ENCODE data around the gene ABCA4. TPM values are rescaled to one million over a fixed set of nuclear protein-coding genes. Genes with fewer than 3 reads are reported as not detected.
"Not testable (repeated sequence)": the region's sequence is repeated elsewhere in the genome, so short reads cannot be mapped to it uniquely, and the experiment has no call there.

ABCA4 gene
- total RNA-seq, 2 experiments from 2014 or later: 0.14 to 0.18 TPM

DNA sequence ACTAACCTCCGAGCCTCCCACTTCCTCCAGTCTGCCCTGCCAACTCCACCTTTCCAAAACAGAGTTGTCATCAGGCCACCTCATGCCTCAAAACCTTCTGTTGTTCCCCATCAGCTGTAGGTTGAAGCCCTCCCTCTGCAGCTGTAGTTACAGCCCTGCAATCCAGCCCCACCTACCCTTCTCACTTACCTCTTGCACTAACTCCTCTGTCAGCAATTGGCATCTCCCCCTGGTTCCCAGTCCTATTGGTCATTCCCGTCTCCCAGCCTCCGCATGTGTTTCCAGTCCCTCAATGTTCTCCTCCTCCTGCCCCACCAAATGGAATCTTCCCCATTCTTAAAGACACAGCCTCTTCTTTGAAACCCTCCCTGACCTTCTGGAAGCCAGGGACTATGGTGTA is 111.6 kb downstream of the ABCA4 start:
- no peaks in the 10 kb centered on the region for H3K4me1 Mint-ChIP-seq
- POLR2A ChIA-PET: no interaction called here
- DNase-seq (no peak), ATAC-seq (no peak)
- CTCF ChIA-PET: interaction anchor here (0.7 kb wide), 2 partner anchors 12 to 939 kb away, joined by 3 to 4 read pairs; no protein-coding TSS in a partner anchor
- H3K27ac Mint-ChIP-seq: no peak overlapping the region
- no peaks in the 10 kb centered on the region for H3K9me3 Mint-ChIP-seq (ENCODE audit: low read depth)
- H3K36me3 Mint-ChIP-seq (ENCODE audit: low read depth): no peaks in the 10 kb centered on the region
- intact Hi-C loops (cut with DNase I, micrococcal nuclease): no loop called here
- H3K27me3 Mint-ChIP-seq: peaks cover 14% of the 10 kb centered on the region
- H3K4me3 Mint-ChIP-seq: no peak overlapping the region

DNA sequence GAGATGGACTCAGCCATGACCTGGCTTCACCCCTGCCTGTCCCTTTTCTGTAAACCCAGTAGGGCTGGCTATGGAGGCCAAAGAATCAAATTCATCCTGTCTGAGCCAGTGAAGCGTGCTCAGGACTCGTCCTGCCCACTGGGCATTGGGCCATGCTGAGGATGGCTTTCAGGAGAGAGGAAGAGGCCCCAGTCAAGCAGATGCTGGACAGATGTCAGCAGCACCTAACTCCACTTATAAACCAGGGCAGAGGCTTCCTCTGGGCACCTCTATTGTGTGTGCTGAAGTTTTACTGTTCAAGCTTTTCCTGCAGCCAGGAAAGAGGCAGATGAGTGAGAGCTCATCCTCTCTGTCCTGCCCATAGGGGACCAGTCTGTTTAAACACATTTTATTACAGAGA is 114.3 kb downstream of the ABCA4 start:
- DNase-seq (no peak), ATAC-seq (no peak)
- Mint-ChIP-seq H3K4me1 (no peaks in the 10 kb centered on the region), H3K4me3 (no peak overlapping the region), H3K27ac (no peak overlapping the region), H3K27me3 (peaks cover 8% of the 10 kb centered on the region), H3K36me3 (ENCODE audit: low read depth) (no peaks in the 10 kb centered on the region), H3K9me3 (ENCODE audit: low read depth) (no peaks in the 10 kb centered on the region)
- ChIA-PET CTCF (interaction anchor here (0.7 to 0.8 kb wide), 2 partner anchors 33 to 377 kb away, joined by 3 read pairs; no protein-coding TSS in a partner anchor), POLR2A (no interaction called here)
- intact Hi-C loops (cut with DNase I, micrococcal nuclease): no loop called here

DNA sequence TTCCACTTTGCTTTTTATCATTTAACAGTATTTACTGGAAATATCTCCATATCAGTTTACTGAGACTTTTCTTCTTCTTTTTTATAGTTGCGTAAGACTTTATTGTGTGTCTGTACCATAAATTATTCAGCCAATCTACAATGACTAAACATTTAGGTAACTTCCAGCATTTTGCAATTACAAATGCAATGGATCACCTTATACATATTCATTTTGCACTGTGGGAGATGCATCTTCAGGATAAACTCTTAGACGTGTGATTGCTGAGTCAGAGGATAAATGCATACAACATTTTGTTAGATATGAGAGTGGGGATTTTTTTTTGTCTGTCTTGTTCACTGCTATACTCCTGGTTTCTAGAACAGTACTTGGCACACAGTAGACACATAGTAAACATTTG is 116.0 kb downstream of the ABCA4 start:
- no peak overlapping the region for H3K4me3 Mint-ChIP-seq
- POLR2A ChIA-PET: no interaction called here
- no peaks in the 10 kb centered on the region for H3K4me1 Mint-ChIP-seq
- no peaks in the 10 kb centered on the region for H3K36me3 Mint-ChIP-seq (ENCODE audit: low read depth)
- H3K27ac Mint-ChIP-seq: no peak overlapping the region
- no peak for DNase-seq
- ATAC-seq: no peak
- no peaks in the 10 kb centered on the region for H3K9me3 Mint-ChIP-seq (ENCODE audit: low read depth)
- CTCF ChIA-PET: no interaction called here
- intact Hi-C loops (cut with DNase I, micrococcal nuclease): no loop called here
- peaks cover 8% of the 10 kb centered on the region for H3K27me3 Mint-ChIP-seq

DNA sequence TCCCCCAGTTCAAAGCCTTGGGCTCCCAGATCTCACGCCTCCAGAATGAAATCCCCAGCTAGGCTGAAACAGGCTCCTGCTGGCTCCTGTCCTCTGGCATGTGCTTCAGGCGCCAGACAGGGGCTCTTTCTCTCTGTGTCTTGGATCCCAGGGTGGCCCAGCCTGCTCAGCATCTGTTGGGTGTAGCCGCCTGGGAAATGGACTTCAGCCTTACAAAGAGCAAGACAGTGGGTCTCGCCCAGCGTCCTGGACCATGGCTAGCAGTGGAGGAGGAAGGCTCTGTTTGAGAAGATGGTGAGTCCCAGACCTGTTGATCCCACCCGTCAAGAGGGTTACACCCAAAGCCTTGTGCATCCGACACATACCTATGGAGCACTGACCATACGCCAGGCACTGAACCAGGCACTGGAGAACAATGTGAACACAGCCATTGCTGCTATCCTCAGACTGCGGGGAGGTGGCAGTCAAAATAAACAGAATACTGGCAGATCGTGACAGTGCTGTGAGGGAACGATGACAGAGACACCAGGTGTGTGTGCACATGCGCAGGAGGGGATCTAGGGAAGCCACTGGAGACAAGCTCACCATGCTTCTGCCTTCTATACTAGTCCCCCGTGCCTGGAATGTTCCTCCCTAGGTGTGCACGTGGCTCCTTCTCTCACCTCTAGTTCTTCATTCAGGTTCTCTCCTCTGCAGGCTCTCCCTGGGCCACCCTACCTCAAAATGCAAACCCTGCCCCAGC is 118.7 kb downstream of the ABCA4 start:
- Mint-ChIP-seq H3K27me3 (peaks cover 8% of the 10 kb centered on the region), H3K27ac (no peak overlapping the region), H3K36me3 (ENCODE audit: low read depth) (no peaks in the 10 kb centered on the region), H3K4me3 (no peak overlapping the region), H3K9me3 (ENCODE audit: low read depth) (no peaks in the 10 kb centered on the region), H3K4me1 (no peaks in the 10 kb centered on the region)
- ChIA-PET POLR2A (no interaction called here), CTCF (no interaction called here)
- DNase-seq: no peak
- no peak for ATAC-seq
- intact Hi-C loops (cut with DNase I, micrococcal nuclease): no loop called here

DNA sequence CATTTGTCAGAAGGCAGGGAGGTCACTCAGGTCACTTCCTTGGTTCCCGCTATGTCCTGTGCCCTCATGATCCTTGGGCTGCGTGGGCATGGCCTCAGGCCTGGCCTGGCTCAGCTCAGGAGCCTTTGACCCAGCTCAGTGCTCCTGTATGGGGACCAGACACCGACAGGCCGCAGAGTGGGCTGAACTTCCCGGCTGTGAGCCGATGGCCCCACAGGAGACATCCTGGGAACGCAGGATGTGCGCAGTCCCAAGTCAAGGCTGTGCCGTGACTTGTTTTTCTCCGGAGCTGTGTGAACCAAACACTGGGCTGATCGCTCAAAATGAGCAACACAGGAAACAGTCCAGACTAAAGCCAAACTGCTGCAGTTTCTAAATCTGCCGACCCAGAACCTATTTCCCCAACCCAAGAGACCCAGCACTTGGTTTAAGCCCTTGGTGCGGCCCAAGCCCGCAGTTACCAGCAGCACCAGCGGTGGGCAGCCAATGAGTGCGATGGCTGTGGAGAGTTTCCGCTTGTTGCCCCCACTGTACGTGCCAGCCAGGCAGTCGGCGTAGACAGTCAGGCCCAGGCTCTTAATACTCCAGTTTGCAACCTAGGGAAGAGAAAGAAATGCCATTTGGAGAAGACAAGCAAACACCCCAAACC is 119.4 kb downstream of the ABCA4 start:
- intact Hi-C loops (cut with DNase I, micrococcal nuclease): no loop called here
- no peak for DNase-seq
- Mint-ChIP-seq H3K27me3 (peaks cover 8% of the 10 kb centered on the region), H3K9me3 (ENCODE audit: low read depth) (no peaks in the 10 kb centered on the region), H3K4me3 (no peak overlapping the region), H3K4me1 (no peaks in the 10 kb centered on the region), H3K27ac (no peak overlapping the region), H3K36me3 (ENCODE audit: low read depth) (no peaks in the 10 kb centered on the region)
- CTCF ChIA-PET: no interaction called here
- POLR2A ChIA-PET: no interaction called here
- no peak for ATAC-seq

DNA sequence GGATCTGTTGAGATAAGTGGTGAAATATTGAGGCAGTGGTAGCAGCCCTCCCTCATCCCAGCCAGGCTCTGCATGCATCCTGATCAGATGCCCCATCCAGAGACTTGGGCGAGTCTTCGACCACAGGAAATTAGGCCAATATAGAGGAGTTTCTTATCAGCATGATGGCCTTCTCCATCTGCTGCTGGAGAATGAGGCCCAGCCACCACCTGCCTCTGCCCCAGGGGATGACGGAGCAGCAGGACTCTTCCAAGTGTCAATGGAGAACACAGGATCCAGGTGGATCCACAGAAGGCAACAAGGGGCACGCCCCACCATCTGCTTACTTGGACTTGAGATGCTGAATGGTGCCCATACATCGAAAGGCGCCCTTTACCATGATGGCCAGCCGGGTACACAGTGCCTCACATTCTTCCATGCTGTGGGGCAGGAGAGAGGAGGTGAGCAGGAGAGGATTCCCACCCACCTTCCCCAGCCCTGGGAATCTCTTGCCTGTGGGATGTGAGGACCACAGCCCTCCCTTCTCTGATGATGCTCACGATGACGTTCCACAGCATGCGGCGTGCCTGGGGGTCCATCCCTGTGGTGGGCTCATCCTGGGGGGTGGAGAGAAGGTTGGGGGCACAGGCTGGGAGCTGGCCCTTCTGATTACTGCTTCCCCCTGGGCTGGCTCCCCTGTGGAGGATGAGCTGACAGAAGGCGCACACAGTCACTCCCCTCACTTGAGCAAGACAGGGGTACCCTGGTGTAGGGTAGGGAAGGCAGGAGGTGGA is 120.3 kb downstream of the ABCA4 start:
- no peak for DNase-seq
- H3K4me1 Mint-ChIP-seq: no peaks in the 10 kb centered on the region
- no peak overlapping the region for H3K4me3 Mint-ChIP-seq
- H3K9me3 Mint-ChIP-seq (ENCODE audit: low read depth): no peaks in the 10 kb centered on the region
- H3K27ac Mint-ChIP-seq: no peak overlapping the region
- no peak for ATAC-seq
- ChIA-PET POLR2A (no interaction called here), CTCF (no interaction called here)
- H3K27me3 Mint-ChIP-seq: peaks cover 6% of the 10 kb centered on the region
- no peaks in the 10 kb centered on the region for H3K36me3 Mint-ChIP-seq (ENCODE audit: low read depth)
- intact Hi-C loops (cut with DNase I, micrococcal nuclease): no loop called here

DNA sequence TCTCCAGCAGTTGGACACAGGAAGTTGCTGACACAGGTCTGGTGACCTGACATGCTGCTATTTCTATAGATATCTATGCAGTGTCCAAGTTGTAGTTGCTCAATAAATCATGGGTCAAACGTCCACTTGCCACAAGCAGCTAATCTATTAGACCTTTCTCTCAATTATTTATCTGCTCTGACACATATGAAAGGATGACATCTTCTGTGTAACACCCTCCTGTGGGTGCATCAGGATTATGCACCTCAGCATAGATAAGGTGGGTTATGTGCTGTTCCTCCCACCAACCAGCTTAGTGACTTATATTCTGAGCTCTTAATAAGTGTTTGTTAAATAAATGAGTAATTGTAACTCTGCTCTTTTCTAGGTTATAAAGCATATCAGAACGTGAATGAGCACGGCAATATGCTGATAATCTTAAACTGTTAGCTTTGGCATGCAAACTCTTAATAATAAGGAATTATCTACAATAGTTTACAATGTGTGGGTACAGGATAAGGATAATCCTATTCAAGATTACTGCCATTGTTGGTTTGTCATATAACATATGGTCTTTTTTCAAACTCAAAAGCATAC is 121.0 kb downstream of the ABCA4 start:
- peaks cover 8% of the 10 kb centered on the region for H3K27me3 Mint-ChIP-seq
- DNase-seq (no peak), ATAC-seq (no peak)
- H3K4me1 Mint-ChIP-seq: no peaks in the 10 kb centered on the region
- H3K9me3 Mint-ChIP-seq (ENCODE audit: low read depth): no peaks in the 10 kb centered on the region
- H3K4me3 Mint-ChIP-seq: no peak overlapping the region
- CTCF ChIA-PET: interaction anchor here (0.8 kb wide), 1 partner anchor 26 kb away, joined by 4 read pairs; no protein-coding TSS in a partner anchor
- no peaks in the 10 kb centered on the region for H3K36me3 Mint-ChIP-seq (ENCODE audit: low read depth)
- POLR2A ChIA-PET: no interaction called here
- intact Hi-C loops (cut with DNase I, micrococcal nuclease): no loop called here
- no peak overlapping the region for H3K27ac Mint-ChIP-seq

DNA sequence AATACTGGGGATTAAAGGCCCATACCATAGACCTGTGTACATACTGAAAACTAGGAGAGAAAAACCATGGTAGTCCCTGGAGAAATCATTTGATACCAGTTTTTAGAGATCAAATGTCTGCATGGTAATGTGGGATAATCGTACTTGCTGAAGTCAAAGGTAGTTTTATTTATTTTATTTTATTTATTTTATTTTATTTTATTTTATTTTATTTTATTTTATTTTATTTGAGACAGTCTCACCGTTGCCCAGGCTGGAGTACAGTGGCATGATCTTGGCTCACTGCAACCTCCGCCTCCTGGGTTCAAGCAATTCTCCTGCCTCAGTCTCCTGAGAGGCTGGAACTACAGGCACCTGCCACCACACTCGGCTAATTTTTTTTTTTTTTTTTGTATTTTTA is 122.4 kb downstream of the ABCA4 start:
- POLR2A ChIA-PET; CTCF ChIA-PET; H3K4me1 Mint-ChIP-seq; ATAC-seq; H3K27me3 Mint-ChIP-seq; H3K4me3 Mint-ChIP-seq; DNase-seq; H3K36me3 Mint-ChIP-seq (ENCODE audit: low read depth); H3K27ac Mint-ChIP-seq; H3K9me3 Mint-ChIP-seq (ENCODE audit: low read depth); intact Hi-C loops (cut with DNase I, micrococcal nuclease): not testable (repeated sequence)

DNA sequence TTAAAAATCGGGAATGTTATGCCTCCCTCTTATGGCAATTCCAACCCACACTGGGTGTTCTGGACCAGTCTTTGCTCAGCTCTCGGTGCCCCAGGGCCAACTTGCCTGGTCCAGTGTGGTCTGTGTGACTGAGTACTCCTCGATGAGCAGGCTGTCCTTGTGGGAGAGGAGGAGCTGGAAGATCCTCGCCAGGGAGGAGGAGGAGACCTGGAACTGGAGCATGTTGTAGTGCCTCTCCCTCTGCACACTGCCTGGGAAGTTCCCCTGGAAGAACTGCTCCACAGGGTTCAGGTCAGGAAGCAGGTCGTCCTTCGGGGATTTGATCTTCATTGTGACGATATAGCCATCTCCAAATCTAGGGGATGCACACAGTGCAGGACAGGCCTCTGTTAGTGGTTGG is 123.2 kb downstream of the ABCA4 start:
- intact Hi-C loops (cut with DNase I, micrococcal nuclease): no loop called here
- no peaks in the 10 kb centered on the region for H3K36me3 Mint-ChIP-seq (ENCODE audit: low read depth)
- ATAC-seq (no peak), DNase-seq (no peak)
- ChIA-PET POLR2A (no interaction called here), CTCF (interaction anchor here (0.7 kb wide), 1 partner anchor 149 kb away, joined by 3 read pairs; no protein-coding TSS in a partner anchor)
- H3K27me3 Mint-ChIP-seq: peaks cover 12% of the 10 kb centered on the region
- H3K4me3 Mint-ChIP-seq: no peak overlapping the region
- no peaks in the 10 kb centered on the region for H3K9me3 Mint-ChIP-seq (ENCODE audit: low read depth)
- H3K27ac Mint-ChIP-seq: no peak overlapping the region
- H3K4me1 Mint-ChIP-seq: no peaks in the 10 kb centered on the region

DNA sequence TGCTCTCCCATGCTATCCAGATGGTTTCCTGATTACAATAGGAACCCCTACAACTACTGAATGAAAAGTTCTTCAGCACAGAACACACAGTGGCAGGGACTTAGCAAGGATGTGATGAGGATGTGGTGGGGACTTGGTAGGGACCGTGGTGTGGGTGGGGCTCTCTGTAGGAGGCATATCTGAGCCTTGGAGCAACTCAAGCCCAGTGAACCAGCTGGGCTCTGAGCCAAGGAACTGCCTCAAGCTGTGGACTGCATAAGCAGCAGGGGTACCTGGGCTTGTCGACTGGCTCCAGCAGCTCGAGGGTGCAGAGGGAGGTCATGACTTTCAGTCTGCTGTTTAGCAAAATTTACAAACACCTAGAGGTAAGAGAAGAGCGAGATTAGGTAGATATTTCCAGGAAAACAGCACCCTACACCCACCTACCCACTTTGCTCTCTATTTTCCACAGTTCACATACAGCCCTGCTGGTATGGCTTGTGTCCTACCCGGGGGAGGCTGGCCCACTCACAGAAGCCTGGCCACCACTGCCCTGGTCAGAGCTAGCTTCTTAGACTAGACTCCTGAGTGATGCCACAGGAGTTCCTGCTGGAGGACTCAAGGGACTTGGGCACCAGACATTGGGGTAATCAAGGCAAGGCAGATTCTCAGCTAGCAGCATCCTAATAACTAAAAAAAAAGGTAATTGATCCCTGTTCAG is 125.0 kb downstream of the ABCA4 start:
- Mint-ChIP-seq H3K4me3 (no peak overlapping the region), H3K36me3 (ENCODE audit: low read depth) (no peaks in the 10 kb centered on the region), H3K4me1 (no peaks in the 10 kb centered on the region), H3K9me3 (ENCODE audit: low read depth) (no peaks in the 10 kb centered on the region), H3K27ac (no peak overlapping the region), H3K27me3 (peaks cover 18% of the 10 kb centered on the region)
- DNase-seq (no peak), ATAC-seq (no peak)
- CTCF ChIA-PET: no interaction called here
- POLR2A ChIA-PET: no interaction called here
- intact Hi-C loops (cut with DNase I, micrococcal nuclease): no loop called here

DNA sequence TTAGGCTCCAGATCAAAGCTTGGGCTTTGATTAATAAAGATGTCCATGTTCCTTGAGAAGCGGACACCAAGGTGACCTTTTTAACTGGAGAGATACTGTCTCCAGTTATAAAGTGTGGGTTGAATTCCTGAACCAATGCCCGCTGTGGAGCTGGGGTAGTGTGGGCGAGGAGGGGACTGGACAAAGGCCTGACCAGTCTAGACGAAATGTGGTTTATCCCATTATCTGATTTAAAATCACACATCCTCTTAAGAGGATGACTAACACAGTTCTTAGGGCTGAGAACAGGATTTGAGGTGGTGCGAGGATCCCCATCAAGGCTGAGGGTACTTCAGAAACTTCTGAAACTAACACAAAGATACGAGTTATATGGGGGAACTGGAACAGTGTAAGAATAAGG is 127.2 kb downstream of the ABCA4 start:
- Mint-ChIP-seq H3K9me3 (ENCODE audit: low read depth) (no peaks in the 10 kb centered on the region), H3K36me3 (ENCODE audit: low read depth) (no peaks in the 10 kb centered on the region), H3K27me3 (peaks cover 21% of the 10 kb centered on the region), H3K4me3 (no peak overlapping the region), H3K4me1 (no peaks in the 10 kb centered on the region), H3K27ac (no peak overlapping the region)
- ChIA-PET POLR2A (no interaction called here), CTCF (no interaction called here)
- intact Hi-C loops (cut with DNase I, micrococcal nuclease): no loop called here
- DNase-seq (no peak), ATAC-seq (no peak)

Data from activated CD4-positive, alpha-beta T cell treated with anti-CD3 and anti-CD28 coated beads for 36 hours (primary cell).